ENCODE results near the gene FRMD5. TPM values are rescaled to one million over a fixed set of nuclear protein-coding genes. Genes with fewer than 3 reads are reported as not detected.

FRMD5 gene
- polyA plus RNA-seq, 1 donor from 2014 or later, result 25.8 TPM

GRCh38 chr15:44188795-44189194 lies 6.3 kb downstream of the FRMD5 start:
- Histone ChIP-seq H3K9ac (ENCODE audit: low read length) (no peak overlapping the region), H3K36me3 (ENCODE audit: insufficient read depth, low read length) (no peaks in the 10 kb centered on the region), H3K27me3 (ENCODE audit: insufficient read depth, low read depth, low read length) (no peaks in the 10 kb centered on the region)

GRCh38 chr15:44186705-44187104 lies 8.4 kb downstream of the FRMD5 start:
- no peak overlapping the region for H2AFZ ChIP-seq (ENCODE audit: low read depth, low read length)
- H3K36me3 ChIP-seq (ENCODE audit: insufficient read depth, low read length), result no peaks in the 10 kb centered on the region
- H3K4me2 ChIP-seq (ENCODE audit: low read length), result no peak overlapping the region
- no peaks in the 10 kb centered on the region for H3F3A ChIP-seq (ENCODE audit: insufficient read depth, low read length, poor library complexity, severe bottlenecking)
- no peaks in the 10 kb centered on the region for H3K9me3 ChIP-seq (ENCODE audit: low read length)
- H3K27ac ChIP-seq (ENCODE audit: low read length), result no peak overlapping the region
- H4K20me1 ChIP-seq (ENCODE audit: insufficient read depth), result no peaks in the 10 kb centered on the region
- no peak overlapping the region for H3K4me3 ChIP-seq (ENCODE audit: low read length)
- no peak overlapping the region for H3K9ac ChIP-seq (ENCODE audit: low read length)
- H3K27me3 ChIP-seq (ENCODE audit: insufficient read depth, low read depth, low read length), result no peaks in the 10 kb centered on the region
- H3K9me2 ChIP-seq (ENCODE audit: insufficient read depth, low read length), result no peaks in the 10 kb centered on the region
- H3K79me2 ChIP-seq (replicated peaks; ENCODE audit: insufficient read depth, low read length), result peaks cover 18% of the 10 kb centered on the region
- TF ChIP-seq EZH2 (IDR thresholded peaks at IDR 0.05; ENCODE audit: borderline replicate concordance, insufficient read depth, low read length, poor library complexity, severe bottlenecking), result no peak
- TF ChIP-seq EP300 (conservative IDR thresholded peaks at IDR 0.05; ENCODE audit: poor library complexity, severe bottlenecking), result no peak
- TF ChIP-seq REST (IDR thresholded peaks at IDR 0.05; ENCODE audit: borderline replicate concordance), result no peak
- TF ChIP-seq TAF1 (IDR thresholded peaks at IDR 0.05; ENCODE audit: low read depth), result no peak
- no peak for TF ChIP-seq POLR2AphosphoS5 (IDR thresholded peaks at IDR 0.05)
- TF ChIP-seq MXI1 (conservative IDR thresholded peaks at IDR 0.05; ENCODE audit: poor library complexity, severe bottlenecking), result no peak
- TF ChIP-seq RAD21 (conservative IDR thresholded peaks at IDR 0.05), result no peak
- no peak for TF ChIP-seq SMC3 (conservative IDR thresholded peaks at IDR 0.05; ENCODE audit: poor library complexity)

More at GRCh38 chr15:44188795-44189194, 6.3 kb downstream of the FRMD5 start:
- H2AFZ ChIP-seq (ENCODE audit: low read depth, low read length), result no peak overlapping the region
- peaks cover 28% of the 10 kb centered on the region for H3K79me2 ChIP-seq (replicated peaks; ENCODE audit: insufficient read depth, low read length)
- no peak overlapping the region for H3K4me3 ChIP-seq (ENCODE audit: low read length)
- no peak overlapping the region for H3K27ac ChIP-seq (ENCODE audit: low read length)
- H3K4me2 ChIP-seq (ENCODE audit: low read length), result no peak overlapping the region
- H3K9me2 ChIP-seq (ENCODE audit: insufficient read depth, low read length), result no peaks in the 10 kb centered on the region
- no peaks in the 10 kb centered on the region for H4K20me1 ChIP-seq (ENCODE audit: insufficient read depth)
- peaks cover 3% of the 10 kb centered on the region for H3F3A ChIP-seq (ENCODE audit: insufficient read depth, low read length, poor library complexity, severe bottlenecking)
- H3K9me3 ChIP-seq (ENCODE audit: low read length), result no peaks in the 10 kb centered on the region
- TF ChIP-seq TAF1 (IDR thresholded peaks at IDR 0.05; ENCODE audit: low read depth), result no peak
- no peak for TF ChIP-seq SMC3 (conservative IDR thresholded peaks at IDR 0.05; ENCODE audit: poor library complexity)
- TF ChIP-seq EP300 (conservative IDR thresholded peaks at IDR 0.05; ENCODE audit: poor library complexity, severe bottlenecking), result no peak
- TF ChIP-seq EZH2 (IDR thresholded peaks at IDR 0.05; ENCODE audit: borderline replicate concordance, insufficient read depth, low read length, poor library complexity, severe bottlenecking), result no peak
- TF ChIP-seq MXI1 (conservative IDR thresholded peaks at IDR 0.05; ENCODE audit: poor library complexity, severe bottlenecking), result no peak
- TF ChIP-seq POLR2AphosphoS5 (IDR thresholded peaks at IDR 0.05), result no peak
- TF ChIP-seq REST (IDR thresholded peaks at IDR 0.05; ENCODE audit: borderline replicate concordance), result no peak
- no peak for TF ChIP-seq CTCF (IDR thresholded peaks at IDR 0.05; ENCODE audit: poor library complexity, severe bottlenecking)
- TF ChIP-seq RAD21 (conservative IDR thresholded peaks at IDR 0.05), result no peak

Data from neural cell (in vitro differentiated cells).